GM06990 (cell line): ENCODE measurements around the gene CCNB2.
A peak's percentile ranks its signal among the peaks of the same experiment; 100 is the strongest.

Experiments
- DNase-seq: peaks from one replicate; pipeline ENCODE4 v3.0.0-alpha.2; 2011; ENCODE audit not compliant: insufficient read length; ENCODE audit errors: extremely low read depth
- H3K27me3 ChIP-seq: replicated peaks from 2 replicates; pipeline ENCODE4 v1.6.0; 2011; ENCODE audit warnings: low read length; ENCODE audit not compliant: control insufficient read depth, insufficient read depth
- H3K36me3 ChIP-seq: 2 replicates; pipeline ENCODE4 v1.5.1; 2011; ENCODE audit warnings: low read length; ENCODE audit not compliant: control insufficient read depth, insufficient read depth
- H3K4me3 ChIP-seq: replicated peaks from 2 replicates; pipeline ENCODE4 v1.5.1; 2011; ENCODE audit warnings: low read depth, mild to moderate bottlenecking, control low read depth, low read length
- CTCF ChIP-seq: IDR thresholded peaks from 2 replicates; pipeline ENCODE4 v1.5.1; 2011; ENCODE audit warnings: low read length, control low read depth, mild to moderate bottlenecking, inconsistent platforms; ENCODE audit not compliant: insufficient read depth, poor library complexity, severe bottlenecking

CCNB2 gene

GRCh38 chr15:59074607-59075006 is 30.3 kb upstream of the CCNB2 start:
- no peak for DNase-seq
- H3K27me3 ChIP-seq = no peaks in the 10 kb centered on the region
- H3K36me3 ChIP-seq = peaks cover 3% of the 10 kb centered on the region
- no peak for TF ChIP-seq CTCF
- no peak overlapping the region for H3K4me3 ChIP-seq

- no peak overlapping the region for H3K4me3 ChIP-seq
- TF ChIP-seq CTCF = no peak
- H3K36me3 ChIP-seq = peaks cover 7% of the 10 kb centered on the region
- no peaks in the 10 kb centered on the region for H3K27me3 ChIP-seq
- DNase-seq = no peak
Measured at GRCh38 chr15:59087731-59088130, 17.2 kb upstream of the CCNB2 start.

- Histone ChIP-seq H3K36me3 (peaks cover 7% of the 10 kb centered on the region), H3K4me3 (no peak overlapping the region), H3K27me3 (no peaks in the 10 kb centered on the region)
- no peak for TF ChIP-seq CTCF
- no peak for DNase-seq
Measured at GRCh38 chr15:59094077-59094476, 10.9 kb upstream of the CCNB2 start.

- H3K4me3 ChIP-seq = no peak overlapping the region
- TF ChIP-seq CTCF = no peak
- DNase-seq = no peak
- peaks cover 7% of the 10 kb centered on the region for H3K36me3 ChIP-seq
- H3K27me3 ChIP-seq = no peaks in the 10 kb centered on the region
Measured at GRCh38 chr15:59096429-59096828, 8.5 kb upstream of the CCNB2 start.

- Histone ChIP-seq H3K4me3 (no peak overlapping the region), H3K27me3 (no peaks in the 10 kb centered on the region), H3K36me3 (peaks cover 4% of the 10 kb centered on the region)
- no peak for TF ChIP-seq CTCF
- no peak for DNase-seq
Measured at GRCh38 chr15:59099162-59099685, 5.7 kb upstream of the CCNB2 start.

GRCh38 chr15:59104602-59104911 is 389 bp upstream of the CCNB2 start:
- no peak for TF ChIP-seq CTCF
- no peak for DNase-seq
- Histone ChIP-seq H3K36me3 (peaks cover 4% of the 10 kb centered on the region), H3K4me3 (peak overlapping the region; percentile 97), H3K27me3 (no peaks in the 10 kb centered on the region)
